CD4-positive, alpha-beta memory T cell (primary cell): ENCODE data around the gene GRID1. TPM values are rescaled to one million over a fixed set of nuclear protein-coding genes. Genes with fewer than 3 reads are reported as not detected.

Source experiments
- CTCF ChIA-PET: fragments of 350-600 bp; sonication (Branson Sonifier 250); formaldehyde crosslinking; loops from one replicate; lab custom pipeline; 2021; ENCODE audit warnings: inconsistent platforms; ENCODE audit not compliant: partially characterized antibody; lab: Charles Lee
- POLR2A ChIA-PET: fragments of 350-600 bp; sonication (Branson Sonifier 250); formaldehyde crosslinking; loops from one replicate; lab custom pipeline; 2021; ENCODE audit not compliant: partially characterized antibody; lab: Charles Lee
- DNase-seq, 5 donors: peaks; one replicate each; pipeline versions ENCODE4 v3.0.0 to v3.0.0-alpha.2; 2020 to 2022; ENCODE audit warnings: mixed read lengths in 1 of 5
- H3K27ac ChIP-seq: one replicate; pipeline ENCODE4 v1.7.0; 2013; ENCODE audit warnings: low read depth, low read length
- H3K27me3 ChIP-seq: 2 replicates; pipeline ENCODE4 v1.7.0; 2013; ENCODE audit warnings: mild to moderate bottlenecking, low read length, moderate library complexity; ENCODE audit not compliant: insufficient read depth
- H3K36me3 ChIP-seq: 2 replicates; pipeline ENCODE4 v1.7.0; 2013; ENCODE audit warnings: mild to moderate bottlenecking, low read length, moderate library complexity; ENCODE audit not compliant: insufficient read depth
- H3K4me1 ChIP-seq: 2 replicates; pipeline ENCODE4 v1.7.0; 2013; ENCODE audit warnings: mild to moderate bottlenecking, low read length, moderate library complexity; ENCODE audit not compliant: insufficient read depth
- H3K4me3 ChIP-seq, 2 donors: one replicate each; pipeline ENCODE4 v1.7.0; 2013; ENCODE audit warnings: low read length in 2 of 2, mild to moderate bottlenecking in 1 of 2
- H3K9me3 ChIP-seq, 2 donors: one replicate each; pipeline ENCODE4 v1.7.0; 2013; ENCODE audit warnings: low read length in 2 of 2, control low read depth in 1 of 2; ENCODE audit not compliant: control insufficient read depth in 1 of 2
- H3K27ac Mint-ChIP-seq, 7 donors: one replicate each; pipeline ENCODE4 v1.8.0; 2020 to 2021; ENCODE audit warnings: mixed read lengths in 7 of 7, mild to moderate bottlenecking in 6 of 7, inconsistent platforms in 3 of 7, moderate library complexity in 3 of 7
- H3K27me3 Mint-ChIP-seq, 2 donors: one replicate each; pipeline ENCODE4 v1.8.0; 2020 to 2021; ENCODE audit warnings: mixed read lengths in 2 of 2
- H3K36me3 Mint-ChIP-seq, 2 donors: one replicate each; pipeline ENCODE4 v1.8.0; 2020 to 2021; ENCODE audit warnings: mixed read lengths in 2 of 2, inconsistent platforms in 1 of 2, mild to moderate bottlenecking in 1 of 2
- H3K4me1 Mint-ChIP-seq, 4 donors: one replicate each; pipeline ENCODE4 v1.8.0; 2020 to 2021; ENCODE audit warnings: mixed read lengths in 4 of 4, mild to moderate bottlenecking in 1 of 4
- H3K4me3 Mint-ChIP-seq, 8 donors: one replicate each; pipeline ENCODE4 v1.8.0; 2020 to 2021; ENCODE audit warnings: mixed read lengths in 8 of 8, mild to moderate bottlenecking in 7 of 8, moderate library complexity in 6 of 8, inconsistent platforms in 3 of 8
- H3K9me3 Mint-ChIP-seq, 8 donors: one replicate each; pipeline ENCODE4 v1.8.0; 2020 to 2021; ENCODE audit warnings: mixed read lengths in 8 of 8, mild to moderate bottlenecking in 5 of 8, inconsistent platforms in 3 of 8, moderate library complexity in 1 of 8
- intact Hi-C: fragments of 100-400 bp; cut with micrococcal nuclease; formaldehyde crosslinking; loops from one replicate; pipeline ENCODE4 v1.15.1; 2023
- polyA plus RNA-seq, 2 donors: library from polyadenylated mRNA; unstranded; fragments of 300-500 nt; fragmentation: Illumina TruSeq; gene quantifications; one replicate each; pipeline ENCODE4 v1.2.3, GENCODE V29; 2021
- total RNA-seq, 2 experiments: library from RNA; stranded (reverse); gene quantifications; one replicate each; pipeline ENCODE4 v1.2.3, GENCODE V29; 2021

GRID1 gene
- total and polyA plus RNA-seq, 4 experiments from 2014 or later = not detected

GRCh38 chr10:86263907-86264306 lies 102.7 kb downstream of the GRID1 start:
- no peak for DNase-seq
- peaks cover 0 to 11% (median 3%) of the 10 kb centered on the region in 4 donors for H3K4me1 Mint-ChIP-seq
- POLR2A ChIA-PET = no interaction called here
- Histone ChIP-seq H3K27me3 (no peaks in the 10 kb centered on the region), H3K4me1 (no peaks in the 10 kb centered on the region), H3K4me3 (no peak overlapping the region), H3K36me3 (no peaks in the 10 kb centered on the region), H3K27ac (no peak overlapping the region), H3K9me3 (no peaks in the 10 kb centered on the region)
- no peaks in the 10 kb centered on the region for H3K36me3 Mint-ChIP-seq
- H3K27ac Mint-ChIP-seq = no peak overlapping the region
- H3K9me3 Mint-ChIP-seq = peaks cover 0 to 8% (median 0%) of the 10 kb centered on the region in 8 donors
- H3K27me3 Mint-ChIP-seq = peaks cover 13 to 19% of the 10 kb centered on the region in 2 donors
- intact Hi-C loops = no loop called here
- CTCF ChIA-PET = no interaction called here
- no peak overlapping the region for H3K4me3 Mint-ChIP-seq

- no peaks in the 10 kb centered on the region for H3K36me3 Mint-ChIP-seq
- H3K27ac Mint-ChIP-seq = no peak overlapping the region
- Histone ChIP-seq H3K27ac (no peak overlapping the region), H3K36me3 (no peaks in the 10 kb centered on the region), H3K4me3 (no peak overlapping the region), H3K4me1 (no peaks in the 10 kb centered on the region), H3K9me3 (no peaks in the 10 kb centered on the region), H3K27me3 (no peaks in the 10 kb centered on the region)
- POLR2A ChIA-PET = no interaction called here
- no peak for DNase-seq
- intact Hi-C loops = no loop called here
- peaks cover 0 to 8% (median 0%) of the 10 kb centered on the region in 8 donors for H3K9me3 Mint-ChIP-seq
- H3K4me1 Mint-ChIP-seq = peaks cover 0 to 11% (median 3%) of the 10 kb centered on the region in 4 donors
- H3K27me3 Mint-ChIP-seq = peaks cover 13 to 19% of the 10 kb centered on the region in 2 donors
- H3K4me3 Mint-ChIP-seq = no peak overlapping the region
- CTCF ChIA-PET = no interaction called here
Measured at GRCh38 chr10:86263209-86263608, 103.4 kb downstream of the GRID1 start.

- CTCF ChIA-PET = no interaction called here
- H3K9me3 Mint-ChIP-seq = peaks cover 0 to 7% (median 0%) of the 10 kb centered on the region in 8 donors
- H3K27ac Mint-ChIP-seq = no peak overlapping the region
- POLR2A ChIA-PET = no interaction called here
- no peak overlapping the region for H3K4me3 ChIP-seq
- no peak overlapping the region for H3K4me3 Mint-ChIP-seq
- no peak overlapping the region for H3K27ac ChIP-seq
- H3K36me3 Mint-ChIP-seq = no peaks in the 10 kb centered on the region
- H3K27me3 ChIP-seq = no peaks in the 10 kb centered on the region
- H3K27me3 Mint-ChIP-seq = peaks cover 13 to 19% of the 10 kb centered on the region in 2 donors
- no peaks in the 10 kb centered on the region for H3K4me1 ChIP-seq
- H3K4me1 Mint-ChIP-seq = peaks cover 0 to 11% (median 3%) of the 10 kb centered on the region in 4 donors
- no peaks in the 10 kb centered on the region for H3K36me3 ChIP-seq
- no peak for DNase-seq
- intact Hi-C loops = no loop called here
- H3K9me3 ChIP-seq = no peaks in the 10 kb centered on the region
Measured at GRCh38 chr10:86262688-86263181, 103.9 kb downstream of the GRID1 start.

GRCh38 chr10:86261941-86262687 lies 104.5 kb downstream of the GRID1 start:
- no peaks in the 10 kb centered on the region for H3K36me3 Mint-ChIP-seq
- no peak overlapping the region for H3K27ac ChIP-seq
- H3K36me3 ChIP-seq = no peaks in the 10 kb centered on the region
- H3K4me3 ChIP-seq = no peak overlapping the region
- peak overlapping the region in 2 of 8 donors; percentile 35 to 45 for H3K4me3 Mint-ChIP-seq
- DNase-seq = no peak
- peaks cover 0 to 11% (median 3%) of the 10 kb centered on the region in 4 donors for H3K4me1 Mint-ChIP-seq
- no peaks in the 10 kb centered on the region for H3K9me3 ChIP-seq
- ChIA-PET CTCF (no interaction called here), POLR2A (no interaction called here)
- H3K4me1 ChIP-seq = no peaks in the 10 kb centered on the region
- H3K27me3 ChIP-seq = no peaks in the 10 kb centered on the region
- intact Hi-C loops = no loop called here
- peaks cover 13 to 19% of the 10 kb centered on the region in 2 donors for H3K27me3 Mint-ChIP-seq
- no peak overlapping the region for H3K27ac Mint-ChIP-seq
- H3K9me3 Mint-ChIP-seq = peaks cover 0 to 5% (median 0%) of the 10 kb centered on the region in 8 donors

- Mint-ChIP-seq H3K4me1 (peaks cover 0 to 11% (median 3%) of the 10 kb centered on the region in 4 donors), H3K4me3 (peak overlapping the region in 3 of 8 donors; percentile 13 to 50 (median 45)), H3K9me3 (peaks cover 0 to 5% (median 0%) of the 10 kb centered on the region in 8 donors), H3K27me3 (peaks cover 13 to 17% of the 10 kb centered on the region in 2 donors), H3K36me3 (no peaks in the 10 kb centered on the region), H3K27ac (peak overlapping the region in 1 of 7 donors; percentile 43)
- no peak for DNase-seq
- intact Hi-C loops = no loop called here
- Histone ChIP-seq H3K4me1 (no peaks in the 10 kb centered on the region), H3K36me3 (no peaks in the 10 kb centered on the region), H3K4me3 (no peak overlapping the region), H3K27ac (no peak overlapping the region), H3K27me3 (no peaks in the 10 kb centered on the region), H3K9me3 (no peaks in the 10 kb centered on the region)
- CTCF ChIA-PET = no interaction called here
- POLR2A ChIA-PET = no interaction called here
Measured at GRCh38 chr10:86261470-86261869, 105.1 kb downstream of the GRID1 start.

DNA sequence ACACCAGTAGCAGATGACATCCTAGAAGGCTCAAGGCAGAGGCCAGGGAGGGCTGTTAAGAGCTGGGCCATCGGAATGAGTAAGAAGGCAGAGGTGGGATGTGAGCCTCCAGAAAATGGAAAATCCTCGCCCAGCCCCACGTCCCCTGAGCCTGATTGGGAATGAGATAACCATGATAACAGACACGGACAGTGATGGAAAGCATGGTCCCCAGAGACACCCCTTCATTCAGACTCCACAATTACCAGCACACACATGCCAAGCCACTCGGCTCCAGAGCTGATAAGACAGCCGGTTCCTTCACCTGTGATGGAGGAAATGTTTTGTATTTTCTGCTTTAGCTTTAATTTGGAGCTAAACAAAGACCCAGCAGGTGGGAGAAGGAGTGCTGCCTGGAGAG lies 106.0 kb downstream of the GRID1 start:
- Histone ChIP-seq H3K36me3 (no peaks in the 10 kb centered on the region), H3K4me3 (no peak overlapping the region), H3K27ac (no peak overlapping the region), H3K4me1 (no peaks in the 10 kb centered on the region), H3K9me3 (no peaks in the 10 kb centered on the region), H3K27me3 (no peaks in the 10 kb centered on the region)
- intact Hi-C loops = no loop called here
- ChIA-PET POLR2A (no interaction called here), CTCF (no interaction called here)
- no peaks in the 10 kb centered on the region for H3K36me3 Mint-ChIP-seq
- H3K27ac Mint-ChIP-seq = no peak overlapping the region
- no peak overlapping the region for H3K4me3 Mint-ChIP-seq
- H3K9me3 Mint-ChIP-seq = peaks cover 0 to 5% (median 0%) of the 10 kb centered on the region in 8 donors
- H3K27me3 Mint-ChIP-seq = peaks cover 10 to 12% of the 10 kb centered on the region in 2 donors
- peaks cover 0 to 11% (median 3%) of the 10 kb centered on the region in 4 donors for H3K4me1 Mint-ChIP-seq
- no peak for DNase-seq

- Mint-ChIP-seq H3K27ac (no peak overlapping the region), H3K4me1 (peaks cover 0 to 11% (median 2%) of the 10 kb centered on the region in 4 donors), H3K9me3 (peaks cover 0 to 5% (median 0%) of the 10 kb centered on the region in 8 donors), H3K27me3 (peaks cover 7 to 10% of the 10 kb centered on the region in 2 donors), H3K36me3 (no peaks in the 10 kb centered on the region), H3K4me3 (no peak overlapping the region)
- H3K4me3 ChIP-seq = no peak overlapping the region
- no peaks in the 10 kb centered on the region for H3K9me3 ChIP-seq
- H3K36me3 ChIP-seq = no peaks in the 10 kb centered on the region
- no peak for DNase-seq
- intact Hi-C loops = no loop called here
- H3K4me1 ChIP-seq = no peaks in the 10 kb centered on the region
- H3K27me3 ChIP-seq = no peaks in the 10 kb centered on the region
- H3K27ac ChIP-seq = no peak overlapping the region
- ChIA-PET POLR2A (no interaction called here), CTCF (no interaction called here)
Measured at GRCh38 chr10:86259901-86260562, 106.6 kb downstream of the GRID1 start.
